Activated CD8-positive, alpha-beta T cell treated with anti-CD3 and anti-CD28 coated beads, Interleukin-2, amount 10 ng/mL, durations not matched to agents 7 days and 5 days (primary cell): ENCODE data around the gene SRD5A2. TPM values are rescaled to one million over a fixed set of nuclear protein-coding genes. Genes with fewer than 3 reads are reported as not detected.

ENCODE experiments used
- ATAC-seq: fragments of 150-1000 bp; cut with Tn5 transposase; one replicate; pipeline ENCODE4 v1.10.0; 2021; ENCODE audit warnings: moderate library complexity
- CTCF ChIA-PET: fragments of 350-600 bp; sonication (Branson Sonifier 250); formaldehyde crosslinking; loops from one replicate; lab custom pipeline; 2021; ENCODE audit warnings: antibody characterized with exemption; lab: Charles Lee
- POLR2A ChIA-PET: fragments of 350-600 bp; sonication (Branson Sonifier 250); formaldehyde crosslinking; loops from one replicate; lab custom pipeline; 2021; ENCODE audit warnings: antibody characterized with exemption; lab: Charles Lee
- DNase-seq: peaks from one replicate; pipeline ENCODE4 v3.0.0-alpha.2; 2020
- H3K27ac Mint-ChIP-seq: one replicate; pipeline ENCODE4 v1.8.0; 2021; ENCODE audit warnings: mild to moderate bottlenecking, mixed read lengths
- H3K27me3 Mint-ChIP-seq: one replicate; pipeline ENCODE4 v1.8.0; 2021; ENCODE audit warnings: low read depth, mixed read lengths
- H3K36me3 Mint-ChIP-seq: one replicate; pipeline ENCODE4 v1.8.0; 2021; ENCODE audit warnings: low read depth, mixed read lengths
- H3K4me1 Mint-ChIP-seq: one replicate; pipeline ENCODE4 v1.8.0; 2021; ENCODE audit warnings: low read depth, mixed read lengths
- H3K4me3 Mint-ChIP-seq: one replicate; pipeline ENCODE4 v1.8.0; 2021; ENCODE audit warnings: mild to moderate bottlenecking, mixed read lengths
- H3K9me3 Mint-ChIP-seq: one replicate; pipeline ENCODE4 v1.8.0; 2022; ENCODE audit warnings: mixed read lengths; ENCODE audit not compliant: insufficient read depth
- total RNA-seq, 2 experiments: library from RNA; stranded (reverse); gene quantifications; one replicate each; pipeline ENCODE4 v1.2.3, GENCODE V29; 2021

The SRD5A2 gene
- total RNA-seq, 2 experiments from 2014 or later, result not detected

DNA sequence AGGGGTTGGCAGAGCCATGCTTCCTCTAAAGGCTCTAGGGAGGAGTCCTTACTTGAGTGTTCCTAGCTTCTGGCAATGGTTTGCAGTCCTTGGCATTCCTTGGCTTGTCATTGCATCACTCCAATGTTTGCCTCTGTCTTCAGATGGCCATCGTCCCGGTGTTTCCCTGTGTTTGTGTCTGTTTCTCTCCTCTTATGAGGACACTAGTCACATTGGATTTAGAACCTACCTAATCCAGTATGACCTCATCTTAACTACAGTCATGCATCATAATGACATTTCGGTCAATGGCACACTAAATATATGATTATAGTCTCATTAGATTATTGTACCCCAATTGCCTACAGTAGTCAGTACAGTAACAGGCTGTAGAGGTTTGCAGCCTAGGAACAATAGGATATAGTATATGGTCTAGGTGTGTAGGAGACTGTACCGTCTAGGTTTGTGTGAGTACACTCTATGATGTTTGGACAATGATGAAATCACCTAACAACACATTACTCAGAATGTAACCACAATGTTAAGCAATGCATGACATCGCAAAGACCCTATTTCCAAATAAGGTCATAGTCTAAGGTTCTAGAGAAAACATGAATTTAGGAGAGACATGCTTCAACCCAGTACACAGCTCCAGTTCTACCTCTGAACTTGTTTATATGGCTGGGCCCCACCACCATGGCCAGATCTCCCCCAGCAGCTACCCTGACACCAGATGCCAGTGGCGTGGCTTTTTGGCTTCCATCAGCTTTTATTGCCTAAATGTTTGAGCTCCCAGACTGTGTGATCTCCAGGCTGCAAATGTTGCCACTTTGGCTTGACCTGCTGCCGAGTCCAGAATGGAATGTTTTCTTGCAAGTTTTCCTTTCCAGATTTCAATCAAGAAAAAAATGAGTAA is 22.1 kb downstream of the SRD5A2 start:
- ChIA-PET CTCF (no interaction called here), POLR2A (no interaction called here)
- Mint-ChIP-seq H3K27ac (no peak overlapping the region), H3K4me1 (no peaks in the 10 kb centered on the region), H3K4me3 (no peak overlapping the region), H3K9me3 (no peaks in the 10 kb centered on the region), H3K36me3 (no peaks in the 10 kb centered on the region), H3K27me3 (no peaks in the 10 kb centered on the region)
- no peak for DNase-seq
- ATAC-seq, result no peak

DNA sequence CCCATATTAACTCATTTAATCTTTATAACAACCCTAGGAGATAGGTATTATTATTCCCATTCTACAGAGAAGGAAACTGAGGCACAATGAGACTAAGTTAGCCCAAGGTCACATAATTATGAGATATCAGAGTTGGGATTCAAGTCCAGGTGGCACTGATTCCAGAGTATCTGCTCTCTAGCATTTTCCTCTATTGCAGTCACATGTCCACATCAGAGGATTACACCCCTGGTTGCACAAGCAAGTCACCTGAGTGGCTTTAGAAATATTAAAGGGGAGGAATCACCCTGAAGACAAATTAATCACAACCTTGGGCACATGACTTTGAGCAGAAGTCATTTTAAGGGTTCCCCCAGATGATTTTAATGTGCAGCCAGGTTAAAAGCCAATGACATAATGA is 23.8 kb downstream of the SRD5A2 start:
- H3K9me3 Mint-ChIP-seq, result no peaks in the 10 kb centered on the region
- no peak overlapping the region for H3K27ac Mint-ChIP-seq
- DNase-seq (no peak), ATAC-seq (no peak)
- CTCF ChIA-PET, result no interaction called here
- H3K4me3 Mint-ChIP-seq, result no peak overlapping the region
- H3K27me3 Mint-ChIP-seq, result no peaks in the 10 kb centered on the region
- H3K36me3 Mint-ChIP-seq, result no peaks in the 10 kb centered on the region
- POLR2A ChIA-PET, result no interaction called here
- no peaks in the 10 kb centered on the region for H3K4me1 Mint-ChIP-seq

DNA sequence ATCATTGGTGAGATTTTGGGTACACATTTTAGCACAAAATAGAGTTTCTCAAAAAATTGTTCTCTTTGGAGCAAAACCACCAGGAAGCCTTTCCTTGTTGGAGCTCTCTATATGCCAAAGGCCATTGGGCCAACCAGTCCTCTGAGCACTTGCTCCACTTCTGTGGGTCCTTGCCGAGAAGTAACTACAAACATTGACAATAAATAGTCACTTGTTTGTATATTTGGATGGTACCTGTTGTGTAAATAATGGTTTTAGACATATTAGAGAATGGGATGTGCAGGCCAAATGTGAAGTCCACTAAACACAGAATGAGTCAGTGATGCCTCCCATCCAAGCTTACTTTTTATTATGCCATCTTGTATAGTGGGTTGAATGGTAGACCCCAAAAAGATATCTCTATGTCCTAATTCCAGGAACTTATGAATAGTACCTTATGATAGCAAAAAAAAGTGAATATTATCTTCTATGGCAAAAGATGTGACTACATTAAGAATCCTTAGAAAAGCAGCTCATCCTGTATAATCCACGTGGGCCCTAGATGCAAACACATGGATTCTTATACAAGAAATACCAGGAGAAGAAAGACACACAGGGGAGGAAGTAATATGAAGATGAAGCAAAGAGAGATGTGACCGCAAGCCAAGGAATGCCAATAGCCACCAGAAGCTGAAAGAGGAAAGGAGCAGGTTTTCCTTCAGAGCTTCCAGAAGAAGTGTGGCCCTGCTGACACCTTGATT is 24.6 kb downstream of the SRD5A2 start:
- Mint-ChIP-seq H3K9me3 (no peaks in the 10 kb centered on the region), H3K4me3 (no peak overlapping the region)

DNA sequence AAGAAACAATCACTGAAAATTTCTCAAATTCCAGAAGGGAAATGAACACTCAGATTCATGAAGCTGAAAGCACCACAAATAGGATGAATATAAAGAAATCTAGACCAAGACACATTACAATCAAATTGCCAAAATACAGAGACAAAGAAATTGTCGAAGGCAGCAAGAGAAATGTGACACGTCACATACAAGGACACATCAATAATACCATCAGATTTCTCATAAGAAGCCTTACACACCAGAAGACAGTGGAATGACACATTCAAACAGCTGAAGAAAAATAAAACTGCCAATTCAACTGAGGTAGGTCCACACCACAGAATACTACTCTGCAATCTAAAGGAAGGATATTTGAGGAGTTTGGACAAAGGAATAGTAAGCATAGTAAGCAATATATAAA is 27.4 kb downstream of the SRD5A2 start:
- no peaks in the 10 kb centered on the region for H3K36me3 Mint-ChIP-seq
- POLR2A ChIA-PET, result no interaction called here

More for the DNA sequence above, 24.6 kb downstream of the SRD5A2 start:
- Mint-ChIP-seq H3K4me1 (no peaks in the 10 kb centered on the region), H3K27me3 (no peaks in the 10 kb centered on the region), H3K27ac (no peak overlapping the region), H3K36me3 (no peaks in the 10 kb centered on the region)
- ChIA-PET CTCF (no interaction called here), POLR2A (no interaction called here)
- ATAC-seq (no peak), DNase-seq (no peak)

GRCh38 chr2:31547485-31547884 is 33.3 kb downstream of the SRD5A2 start:
- no peak for ATAC-seq
- Mint-ChIP-seq H3K4me3 (no peak overlapping the region), H3K36me3 (no peaks in the 10 kb centered on the region), H3K27ac (no peak overlapping the region), H3K9me3 (peaks cover 3% of the 10 kb centered on the region), H3K4me1 (no peaks in the 10 kb centered on the region), H3K27me3 (no peaks in the 10 kb centered on the region)
- POLR2A ChIA-PET, result no interaction called here
- no peak for DNase-seq
- CTCF ChIA-PET, result no interaction called here

More for the DNA sequence above, 27.4 kb downstream of the SRD5A2 start:
- ATAC-seq (no peak), DNase-seq (no peak)
- Mint-ChIP-seq H3K4me3 (no peak overlapping the region), H3K9me3 (no peaks in the 10 kb centered on the region), H3K27me3 (no peaks in the 10 kb centered on the region), H3K27ac (no peak overlapping the region), H3K4me1 (no peaks in the 10 kb centered on the region)
- CTCF ChIA-PET, result no interaction called here

DNA sequence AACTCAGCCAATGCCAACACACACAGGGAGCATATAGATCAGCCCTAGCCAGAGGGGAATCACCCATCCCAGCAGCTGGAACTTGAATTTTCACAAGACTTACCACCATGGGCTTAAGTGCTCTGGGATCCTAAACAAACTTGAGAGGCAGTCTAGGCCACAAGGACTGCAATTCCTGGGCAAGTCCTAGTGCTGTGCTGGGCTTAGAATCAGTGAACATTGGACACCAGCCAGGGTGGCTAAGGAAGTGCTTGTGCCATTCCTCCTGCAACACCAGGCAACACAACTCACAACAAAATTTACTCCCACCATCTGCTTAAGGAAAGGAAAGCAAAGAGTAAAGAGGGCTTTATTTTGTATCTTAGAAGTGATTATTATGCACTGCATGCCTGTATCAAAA is 38.9 kb downstream of the SRD5A2 start:
- Mint-ChIP-seq H3K27ac (no peak overlapping the region), H3K27me3 (no peaks in the 10 kb centered on the region), H3K4me3 (no peak overlapping the region), H3K9me3 (peaks cover 3% of the 10 kb centered on the region), H3K36me3 (no peaks in the 10 kb centered on the region), H3K4me1 (no peaks in the 10 kb centered on the region)
- ChIA-PET POLR2A (no interaction called here), CTCF (no interaction called here)
- ATAC-seq, result no peak
- DNase-seq, result no peak

DNA sequence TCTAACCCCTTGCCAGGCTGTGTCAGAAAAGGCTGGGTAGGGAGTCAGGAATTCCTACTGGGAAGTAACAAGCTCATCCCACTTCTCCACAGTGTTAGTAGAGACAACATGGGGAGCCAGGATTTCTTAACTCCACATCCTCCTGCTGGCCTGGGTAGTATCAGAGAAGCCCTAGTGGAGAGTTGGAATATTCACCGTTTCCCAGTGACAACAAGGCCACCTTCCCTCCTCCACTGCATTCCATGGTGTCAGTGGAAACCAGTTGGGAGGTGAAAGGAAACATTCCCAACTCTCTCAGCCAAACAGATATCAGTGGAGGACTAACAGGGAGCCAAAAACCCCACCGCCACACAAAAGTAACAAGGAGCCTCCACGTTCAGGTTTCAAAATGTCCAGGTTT is 41.2 kb downstream of the SRD5A2 start:
- Mint-ChIP-seq H3K27me3 (no peaks in the 10 kb centered on the region), H3K36me3 (no peaks in the 10 kb centered on the region), H3K27ac (no peak overlapping the region), H3K4me1 (no peaks in the 10 kb centered on the region), H3K9me3 (peaks cover 3% of the 10 kb centered on the region), H3K4me3 (no peak overlapping the region)
- no peak for ATAC-seq
- ChIA-PET CTCF (no interaction called here), POLR2A (no interaction called here)
- no peak for DNase-seq

- Mint-ChIP-seq H3K4me3 (no peak overlapping the region), H3K9me3 (no peaks in the 10 kb centered on the region), H3K27me3 (no peaks in the 10 kb centered on the region), H3K36me3 (no peaks in the 10 kb centered on the region), H3K4me1 (no peaks in the 10 kb centered on the region), H3K27ac (no peak overlapping the region)
- CTCF ChIA-PET, result no interaction called here
- POLR2A ChIA-PET, result no interaction called here
- ATAC-seq (no peak), DNase-seq (no peak)
Observed at GRCh38 chr2:31535768-31536167, 45.0 kb downstream of the SRD5A2 start.

- no peak overlapping the region for H3K4me3 Mint-ChIP-seq
- CTCF ChIA-PET, result interaction anchor here (1.7 kb wide), 1 partner anchor 11 kb away, joined by 7 read pairs; no protein-coding TSS in a partner anchor
- no peaks in the 10 kb centered on the region for H3K4me1 Mint-ChIP-seq
- H3K36me3 Mint-ChIP-seq, result no peaks in the 10 kb centered on the region
- no peaks in the 10 kb centered on the region for H3K27me3 Mint-ChIP-seq
- no peak overlapping the region for H3K27ac Mint-ChIP-seq
- H3K9me3 Mint-ChIP-seq, result no peaks in the 10 kb centered on the region
- no peak for ATAC-seq
- POLR2A ChIA-PET, result no interaction called here
- no peak for DNase-seq
Observed at GRCh38 chr2:31534636-31535035, 46.1 kb downstream of the SRD5A2 start.

GRCh38 chr2:31533036-31533435 is 47.7 kb downstream of the SRD5A2 start:
- POLR2A ChIA-PET, result no interaction called here

DNA sequence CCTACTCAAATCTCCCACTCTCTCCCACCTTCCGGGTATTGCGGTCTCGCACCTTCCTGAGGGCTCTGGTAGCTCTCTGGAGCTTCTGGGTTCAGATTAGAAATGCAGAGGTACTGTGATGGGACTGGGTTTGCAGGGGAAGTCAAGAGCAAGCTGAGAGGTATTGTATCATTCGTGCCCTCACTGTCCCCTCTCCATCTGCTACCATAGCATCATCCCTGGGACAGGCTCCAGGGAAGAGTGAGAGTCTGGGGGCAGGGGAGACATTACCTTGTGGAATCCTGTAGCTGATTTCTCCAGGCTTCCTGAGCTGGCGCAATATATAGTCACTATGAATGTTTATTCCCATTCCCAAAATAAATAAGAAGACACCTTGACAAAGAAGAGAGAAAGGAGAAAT is 49.6 kb downstream of the SRD5A2 start:
- H3K27ac Mint-ChIP-seq, result no peak overlapping the region
- ChIA-PET POLR2A (no interaction called here), CTCF (interaction anchor here (1.4 kb wide), 1 partner anchor 8 kb away, joined by 4 read pairs; no protein-coding TSS in a partner anchor)
- H3K9me3 Mint-ChIP-seq, result no peaks in the 10 kb centered on the region
- H3K36me3 Mint-ChIP-seq, result no peaks in the 10 kb centered on the region
- H3K4me3 Mint-ChIP-seq, result no peak overlapping the region
- H3K4me1 Mint-ChIP-seq, result no peaks in the 10 kb centered on the region
- H3K27me3 Mint-ChIP-seq, result no peaks in the 10 kb centered on the region
- ATAC-seq, result no peak
- DNase-seq, result no peak

More at GRCh38 chr2:31533036-31533435, 47.7 kb downstream of the SRD5A2 start:
- H3K36me3 Mint-ChIP-seq, result no peaks in the 10 kb centered on the region
- no peak overlapping the region for H3K4me3 Mint-ChIP-seq
- H3K9me3 Mint-ChIP-seq, result no peaks in the 10 kb centered on the region
- H3K27me3 Mint-ChIP-seq, result no peaks in the 10 kb centered on the region
- no peak for ATAC-seq
- no peaks in the 10 kb centered on the region for H3K4me1 Mint-ChIP-seq
- H3K27ac Mint-ChIP-seq, result no peak overlapping the region
- no peak for DNase-seq
- CTCF ChIA-PET, result interaction anchor here (1.7 kb wide), 1 partner anchor 10 kb away, joined by 7 read pairs; no protein-coding TSS in a partner anchor

GRCh38 chr2:31529256-31529655 is 51.5 kb downstream of the SRD5A2 start:
- Mint-ChIP-seq H3K36me3 (no peaks in the 10 kb centered on the region), H3K27ac (no peak overlapping the region), H3K4me1 (no peaks in the 10 kb centered on the region), H3K27me3 (peaks cover 8% of the 10 kb centered on the region), H3K9me3 (no peaks in the 10 kb centered on the region), H3K4me3 (no peak overlapping the region)
- no peak for ATAC-seq
- ChIA-PET POLR2A (no interaction called here), CTCF (no interaction called here)
- no peak for DNase-seq
